GM12873 (cell line): Measurements from ENCODE around the gene GORASP1.

Experiments used
- CTCF ChIP-seq: IDR thresholded peaks from 2 replicates; pipeline ENCODE4 v1.5.1; 2012; ENCODE audit warnings: low read depth, mild to moderate bottlenecking, moderate library complexity, low read length, control low read depth; ENCODE audit not compliant: insufficient read depth; ENCODE audit errors: missing control alignments

Gene GORASP1

GRCh38 chr3:39053696-39054095 lies 53.7 kb downstream of the GORASP1 start:
- no peak for TF ChIP-seq CTCF

- no peak for TF ChIP-seq CTCF
Observed at GRCh38 chr3:39052583-39052982, 54.8 kb downstream of the GORASP1 start.

- TF ChIP-seq CTCF, result no peak
Observed at GRCh38 chr3:39051649-39052561, 55.5 kb downstream of the GORASP1 start, which contains the start of the genes SCN11A and WDR48. SCN11A (minus strand) TSS chr3:39051944; CDS start chr3:38950362, 101,582 bp downstream. WDR48 (plus strand) TSS chr3:39052016; CDS start chr3:39052026, 10 bp downstream.

GRCh38 chr3:39050029-39050428 lies 57.4 kb downstream of the GORASP1 start:
- no peak for TF ChIP-seq CTCF
